NAMALWA (cell line): ENCODE measurements around the gene SETDB1.
A peak's percentile ranks its signal among the peaks of the same experiment; 100 is the strongest.

ENCODE experiments used
- DNase-seq: peaks from one replicate; pipeline ENCODE4 v3.0.0-alpha.2; 2015; ENCODE audit warnings: low spot score

Gene SETDB1

DNA sequence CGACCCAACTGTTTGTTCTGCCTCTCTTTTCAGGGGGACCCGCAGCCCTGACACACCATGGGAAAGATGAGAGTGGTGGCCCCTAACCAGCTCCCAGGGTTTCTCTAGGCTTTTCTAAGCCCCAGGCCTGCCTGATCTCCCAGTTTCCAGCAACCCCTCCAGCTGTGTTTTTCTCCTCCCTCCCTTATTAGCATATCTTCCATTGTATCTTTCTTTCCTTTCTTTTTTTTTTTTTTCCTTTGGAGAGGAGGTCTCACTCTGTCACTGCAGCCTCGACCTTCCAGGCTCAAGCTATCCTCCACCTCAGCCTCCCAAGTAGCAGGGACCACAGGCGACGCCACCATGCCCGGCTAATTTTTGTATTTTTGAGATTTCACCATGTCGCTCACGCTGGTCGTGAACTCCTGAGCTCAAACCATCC lies 50.2 kb downstream of the SETDB1 start:
- DNase-seq, result no peak

DNA sequence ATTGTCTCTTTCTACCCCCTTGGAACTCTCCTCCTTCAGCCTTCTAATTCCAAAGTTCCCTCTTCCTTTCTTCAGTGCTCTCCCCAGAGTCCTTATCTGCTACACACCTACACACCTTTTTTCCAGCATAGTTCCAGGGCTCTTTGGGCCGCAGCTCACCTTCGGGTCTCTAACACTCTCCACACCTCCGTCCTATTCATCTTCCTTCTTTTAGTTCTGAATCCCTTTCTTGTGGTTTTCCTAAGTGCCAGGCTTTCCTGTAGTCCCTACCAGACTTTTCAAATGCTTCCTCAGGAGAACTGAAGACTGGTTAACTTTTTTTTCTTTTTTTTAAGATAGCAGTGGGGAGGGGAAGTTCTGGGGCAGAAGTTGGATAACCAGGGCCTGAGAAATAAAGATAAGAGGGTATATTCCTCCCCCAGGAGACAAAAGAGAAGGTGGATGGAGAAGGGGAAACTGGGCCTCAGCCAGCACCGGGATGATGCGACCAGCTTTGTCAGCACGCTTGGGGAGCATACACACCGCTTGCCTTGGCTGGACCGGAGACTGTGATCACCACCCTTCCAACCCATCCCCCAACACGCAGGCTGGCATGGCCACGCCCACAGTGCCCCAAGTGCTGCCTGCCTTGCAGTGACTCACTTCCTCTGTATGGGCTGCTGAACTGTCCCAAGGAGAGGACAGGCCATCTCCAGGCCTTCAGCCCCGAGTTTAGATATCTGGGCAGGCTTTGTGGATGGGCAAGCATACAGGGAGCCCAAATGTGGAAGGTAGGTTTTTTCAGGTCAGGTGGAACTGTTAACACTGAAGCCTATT lies 50.9 kb downstream of the SETDB1 start:
- peak; percentile 49 for DNase-seq

DNA sequence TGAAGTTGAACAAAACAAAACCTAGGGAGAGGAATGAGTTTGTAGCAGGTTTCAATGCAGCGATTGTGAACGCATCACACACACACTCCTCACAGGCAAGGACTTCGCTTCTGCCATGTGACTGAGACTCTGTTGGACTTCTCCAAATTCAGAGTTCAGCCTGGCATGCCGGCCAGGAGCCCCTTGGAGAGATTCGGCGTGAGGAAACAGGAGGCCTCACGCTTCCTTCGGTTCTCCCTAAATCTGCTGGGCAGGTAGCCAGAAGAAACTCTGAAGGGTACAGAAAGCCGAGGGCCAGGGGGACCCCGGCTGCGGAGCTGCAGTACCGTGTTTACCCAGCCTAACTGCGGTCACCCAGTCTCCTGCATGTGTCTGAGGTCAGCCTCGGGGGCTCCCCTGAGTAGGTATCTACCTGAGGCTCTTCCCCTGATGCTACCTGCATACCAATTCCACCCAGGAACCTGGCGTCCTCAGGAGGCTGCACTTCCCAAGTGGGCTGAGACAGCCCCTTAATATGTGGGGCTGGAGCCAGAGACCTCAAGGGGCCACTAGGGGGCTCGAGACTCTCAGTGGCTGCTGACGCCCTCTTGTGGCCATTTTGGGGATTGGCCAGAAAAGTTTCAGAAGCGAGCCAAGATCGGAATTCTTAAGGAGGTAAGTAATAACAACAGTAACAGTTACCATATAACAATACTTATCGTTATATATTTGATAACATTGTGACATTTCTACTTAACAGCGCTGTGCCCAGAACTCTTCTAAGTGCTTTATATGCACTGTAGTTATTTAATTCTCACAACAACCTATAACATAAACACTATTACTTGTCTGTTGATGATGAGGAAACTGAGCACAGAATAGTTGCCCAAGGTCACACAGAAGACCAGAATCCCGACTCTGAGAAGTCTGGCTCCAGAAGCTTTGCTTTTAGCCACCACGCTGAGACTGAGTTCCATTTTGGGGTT lies 53.2 kb downstream of the SETDB1 start:
- peak; percentile 98 for DNase-seq

DNA sequence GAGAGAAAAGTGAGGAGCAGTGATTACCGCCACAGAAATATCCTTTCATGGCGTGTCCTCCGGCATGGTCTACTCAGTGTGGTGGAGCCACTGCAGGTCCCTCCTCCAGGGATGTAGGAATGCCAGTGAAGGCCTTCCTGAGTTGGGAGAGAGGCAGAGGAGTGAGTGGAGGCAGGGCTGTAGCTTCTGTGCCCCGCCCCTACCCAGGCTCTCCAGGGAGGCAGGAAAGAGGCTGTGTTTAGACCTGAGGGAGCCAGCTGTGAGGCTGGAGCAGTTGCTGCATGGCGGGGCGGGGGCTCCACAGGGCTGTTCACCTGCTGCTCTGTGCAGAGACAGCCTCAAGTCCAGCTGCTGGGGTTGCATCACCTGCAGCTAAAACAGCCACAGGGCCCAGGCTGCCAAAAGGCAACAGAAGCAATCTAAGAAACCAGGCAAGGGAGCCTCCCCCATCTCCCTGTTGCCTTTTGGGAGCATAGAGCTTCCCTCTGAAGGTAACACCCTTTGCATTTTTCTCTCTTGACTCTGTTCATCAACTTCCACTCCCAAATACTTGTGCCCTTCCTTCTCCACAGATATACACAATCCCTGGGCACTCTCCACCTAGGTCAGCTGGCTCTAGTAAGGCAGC lies 55.1 kb downstream of the SETDB1 start:
- peak; percentile 50 for DNase-seq

DNA sequence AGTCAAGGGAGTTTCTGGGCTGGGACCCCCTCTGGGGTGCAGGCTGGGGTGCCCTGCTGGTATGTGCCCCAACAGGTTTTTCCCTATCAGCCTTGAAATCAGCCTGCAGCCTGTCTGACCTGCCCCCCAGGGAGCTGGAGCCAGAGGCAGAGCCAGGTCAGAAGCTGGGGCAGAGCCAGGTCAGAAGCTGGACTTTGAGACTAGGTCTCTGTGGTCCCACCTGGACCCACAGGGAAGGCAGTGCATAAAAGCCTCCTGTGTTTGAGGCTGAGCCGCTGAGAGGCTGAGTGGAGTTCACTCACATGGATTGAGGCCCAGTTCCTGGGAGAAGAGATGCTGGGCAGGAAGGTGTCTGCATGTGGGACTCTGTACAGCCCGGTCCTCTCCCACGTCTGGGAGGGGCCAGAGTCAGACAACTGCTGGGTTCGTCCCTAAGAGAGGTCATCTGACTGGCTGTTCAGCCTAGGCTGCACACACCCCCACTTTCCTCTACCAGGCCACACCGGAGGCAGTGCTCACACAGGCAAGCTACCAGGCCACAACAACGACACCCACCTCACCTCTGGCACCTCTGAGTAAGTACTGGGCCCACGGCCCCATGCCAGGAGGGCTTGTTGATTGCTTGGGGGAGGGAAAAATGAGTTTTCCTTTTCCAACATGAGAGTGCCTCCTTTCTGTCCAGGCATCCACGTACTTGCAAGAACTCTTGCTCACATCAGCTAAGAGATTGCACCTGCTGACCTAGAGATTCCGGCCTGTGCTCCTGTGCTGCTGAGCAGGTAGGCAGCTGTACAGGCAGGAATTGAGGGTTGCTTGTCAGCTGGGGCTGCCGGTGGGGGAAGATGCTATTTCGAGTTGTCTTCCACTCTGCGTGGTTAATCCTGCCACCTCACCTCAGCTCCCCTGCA lies 55.9 kb downstream of the SETDB1 start, which contains the start of gene ANXA9:
TSS of gene ANXA9 (plus strand) at position 488 of the 908 bp plus-strand sequence. CDS start 814 bp downstream, outside the sequence.
- no peak for DNase-seq

DNA sequence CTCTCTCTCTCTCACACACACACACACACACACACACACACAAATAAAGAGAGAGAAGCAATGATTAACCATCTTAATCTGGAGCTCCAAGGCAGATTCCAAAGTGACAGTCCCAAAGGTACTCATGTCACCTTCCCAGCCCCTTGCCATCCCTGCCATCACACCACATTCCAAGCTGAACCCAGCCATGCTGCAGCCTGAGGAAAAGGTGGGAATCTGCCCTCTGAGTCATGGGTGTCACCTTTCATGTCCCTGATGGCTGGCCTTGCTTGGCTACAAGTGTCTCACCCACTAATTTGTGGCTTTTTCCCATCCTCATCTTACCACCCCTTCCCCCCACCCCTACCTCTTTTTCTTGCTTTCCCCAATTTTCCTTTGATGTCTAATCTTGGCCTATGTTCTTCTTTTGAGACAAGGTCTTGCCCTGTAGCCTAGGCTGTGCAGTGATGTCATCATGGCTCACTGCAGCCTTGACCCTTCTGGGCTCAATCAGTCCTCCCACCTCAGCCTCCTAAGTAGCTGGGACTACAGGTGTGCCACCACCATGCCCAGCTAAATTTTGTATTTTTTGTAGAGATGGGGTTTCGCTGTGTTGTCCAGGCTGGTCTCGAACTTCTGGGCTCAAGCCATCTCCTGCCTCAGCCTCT lies 59.1 kb downstream of the SETDB1 start:
- DNase-seq, result no peak

DNA sequence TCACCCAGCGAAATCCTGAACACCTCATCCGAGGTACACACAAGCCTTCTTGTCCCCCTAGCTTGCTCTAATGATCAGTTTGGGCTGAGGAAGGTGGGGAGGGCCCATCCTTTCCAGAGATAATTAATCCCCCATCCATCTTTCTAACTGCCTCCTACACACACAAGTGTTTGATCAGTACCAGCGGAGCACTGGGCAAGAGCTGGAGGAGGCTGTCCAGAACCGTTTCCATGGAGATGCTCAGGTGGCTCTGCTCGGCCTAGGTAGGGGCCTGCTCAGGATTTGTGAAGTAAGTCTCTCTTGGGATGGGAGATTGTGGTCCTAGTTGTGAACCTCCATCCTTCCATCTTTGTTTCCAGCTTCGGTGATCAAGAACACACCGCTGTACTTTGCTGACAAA lies 61.8 kb downstream of the SETDB1 start:
- no peak for DNase-seq

DNA sequence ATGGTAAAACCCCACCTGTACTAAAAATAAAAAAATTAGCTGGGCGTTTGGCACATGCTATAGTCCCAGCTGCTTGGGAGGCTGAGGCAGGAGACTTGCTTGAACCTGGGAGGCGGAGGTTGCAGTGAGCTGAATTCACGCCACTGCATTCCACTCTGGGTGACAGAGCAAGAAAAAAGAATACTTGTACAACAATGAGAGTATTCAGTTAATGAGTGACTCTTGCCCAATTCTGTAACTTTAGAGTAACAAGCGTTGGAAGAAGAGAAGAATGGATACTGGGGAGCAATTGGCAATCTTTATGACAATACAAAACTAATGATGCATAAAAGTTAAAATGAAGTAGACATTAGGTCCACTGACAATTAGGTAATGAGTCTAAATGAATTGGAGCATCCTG lies 66.5 kb downstream of the SETDB1 start:
- no peak for DNase-seq

DNA sequence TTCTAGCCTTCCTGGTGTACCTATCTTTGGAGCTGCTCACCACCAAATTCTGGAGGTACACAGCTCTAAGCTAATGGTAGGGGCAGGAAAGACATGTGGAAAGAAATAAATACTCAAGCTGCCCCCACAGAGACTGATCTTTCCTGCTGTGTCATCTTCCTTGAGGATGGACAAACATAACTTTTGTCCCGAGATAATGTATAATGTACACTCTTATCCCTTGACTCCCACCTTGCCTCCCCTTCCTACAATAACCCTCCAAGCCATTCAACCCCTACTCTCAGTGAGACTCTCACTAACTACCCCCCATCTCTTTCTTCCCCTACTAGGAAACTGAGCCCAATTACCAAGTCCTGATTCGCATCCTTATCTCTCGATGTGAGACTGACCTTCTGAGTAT lies 68.1 kb downstream of the SETDB1 start:
- DNase-seq, result no peak

DNA sequence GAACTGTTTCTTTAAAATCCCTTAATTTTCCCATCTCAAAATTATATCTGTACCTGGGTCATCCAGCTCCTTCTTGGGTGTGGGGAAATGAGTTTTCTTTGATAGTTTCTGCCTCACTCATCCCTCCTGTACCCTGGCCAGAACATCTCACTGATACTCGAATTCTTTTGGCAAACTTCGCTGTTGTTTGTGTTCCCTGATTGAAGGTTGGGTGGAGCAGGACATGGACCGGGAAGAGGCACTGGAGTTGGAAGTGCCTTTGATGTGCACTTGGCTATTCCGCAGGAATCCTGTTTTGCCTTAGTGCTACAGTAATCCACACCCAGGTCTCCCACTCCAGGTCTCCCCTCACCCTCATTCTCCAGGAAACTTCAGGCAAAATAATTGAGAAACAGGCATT lies 69.3 kb downstream of the SETDB1 start:
- no peak for DNase-seq

DNA sequence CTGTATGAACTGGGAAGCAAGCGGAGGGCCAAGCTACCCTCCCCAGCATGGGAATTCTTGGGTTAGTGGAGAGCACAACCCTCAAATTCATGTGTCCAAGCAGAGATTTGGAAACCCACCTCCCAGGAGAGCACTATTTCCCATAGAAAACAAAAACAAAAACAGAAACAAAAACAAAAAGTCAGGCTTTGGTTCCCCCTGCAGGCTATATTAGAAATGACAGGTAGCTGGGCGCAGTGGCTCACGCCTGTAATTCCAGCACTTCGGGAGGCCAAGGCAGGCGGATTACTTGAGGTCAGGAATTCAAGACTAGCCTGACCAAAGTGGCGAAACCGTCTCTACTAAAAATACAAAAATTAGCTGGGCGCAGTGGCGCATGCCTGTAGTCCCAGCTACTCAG lies 69.7 kb downstream of the SETDB1 start:
- peak; percentile 71 for DNase-seq

DNA sequence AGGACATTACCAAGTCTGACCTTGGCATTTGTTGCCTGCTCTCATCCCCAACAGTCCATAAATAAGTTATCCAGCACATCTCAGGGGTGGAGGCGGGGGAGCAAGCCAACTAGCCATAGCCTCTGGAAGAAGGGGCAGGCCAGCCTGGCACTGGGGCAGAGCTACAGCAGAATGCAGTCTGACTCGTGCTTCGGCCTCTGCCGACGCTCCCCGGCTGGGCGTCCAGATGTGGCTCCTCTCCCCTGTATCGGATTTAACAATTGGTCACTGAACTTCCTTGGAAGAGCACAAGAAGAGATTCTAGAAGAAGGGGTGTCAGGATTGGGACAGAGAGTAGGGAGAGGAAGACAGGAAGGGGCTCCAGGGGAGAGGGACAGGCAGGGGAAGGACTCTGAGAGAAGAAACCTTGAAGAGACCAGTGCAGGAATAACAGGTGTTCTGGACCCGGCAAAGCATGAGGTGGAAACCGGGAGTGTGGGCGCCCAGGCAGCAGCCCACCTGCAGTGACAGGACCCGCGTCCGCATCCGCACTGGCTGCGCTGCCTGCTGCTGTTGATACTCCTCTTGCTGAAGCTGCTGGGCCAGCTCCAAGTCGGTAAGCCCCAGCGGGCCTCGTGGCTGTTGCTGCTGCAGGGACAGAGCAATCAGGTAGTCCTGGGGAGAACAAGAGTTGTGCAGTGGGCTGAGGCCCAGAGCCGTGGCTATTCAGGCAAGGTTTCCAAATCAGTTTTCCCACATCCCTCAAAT lies 71.1 kb downstream of the SETDB1 start:
- DNase-seq, result no peak

DNA sequence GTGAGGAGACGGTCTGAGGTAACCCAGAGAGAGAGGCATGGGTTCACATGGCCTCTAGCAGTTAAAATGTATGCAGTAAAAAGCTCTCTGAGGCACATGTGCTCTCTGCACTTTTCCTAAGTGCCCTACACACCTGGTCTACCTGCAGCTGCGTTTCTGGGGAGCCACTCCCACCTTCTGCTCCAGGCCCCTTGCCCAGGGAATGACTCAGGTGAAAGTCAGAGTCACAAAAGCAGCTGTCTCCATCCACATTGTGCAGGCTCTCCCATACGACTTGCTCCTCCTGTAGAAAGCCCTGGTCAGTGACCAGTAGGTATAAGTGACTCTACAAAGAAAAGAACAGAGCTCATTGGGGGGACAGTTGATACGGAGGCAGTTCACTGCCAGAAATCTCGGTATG lies 71.8 kb downstream of the SETDB1 start:
- DNase-seq, result no peak

DNA sequence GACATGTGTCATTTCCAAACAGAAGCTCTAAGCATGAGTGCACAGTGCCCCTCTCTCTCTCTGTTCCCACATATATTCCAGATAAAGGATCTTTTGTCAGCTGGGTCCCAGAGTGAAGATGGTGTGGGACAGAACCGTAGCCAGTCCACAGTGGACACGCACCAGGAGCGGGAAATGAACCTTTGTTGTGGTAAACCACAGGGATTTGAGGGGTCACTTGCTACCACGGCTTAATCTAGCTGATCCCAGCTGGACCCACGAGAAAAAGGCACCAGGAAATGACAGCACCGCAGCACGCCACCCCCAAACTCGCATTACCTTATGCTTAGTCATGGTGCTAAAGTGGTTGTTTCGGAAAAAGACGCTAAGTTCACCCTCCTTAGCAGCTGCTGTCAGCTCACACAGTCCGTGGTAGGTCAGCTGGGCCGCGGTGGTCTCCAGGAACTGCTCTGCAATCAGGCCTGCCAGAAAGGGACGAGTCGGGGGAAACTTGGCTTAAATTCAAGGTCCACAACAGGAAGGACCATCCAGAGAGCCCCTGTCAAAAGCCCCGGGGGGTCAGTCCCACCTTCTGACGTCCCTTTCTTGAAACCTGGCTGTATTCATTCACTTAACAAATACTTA lies 73.0 kb downstream of the SETDB1 start:
- no peak for DNase-seq

DNA sequence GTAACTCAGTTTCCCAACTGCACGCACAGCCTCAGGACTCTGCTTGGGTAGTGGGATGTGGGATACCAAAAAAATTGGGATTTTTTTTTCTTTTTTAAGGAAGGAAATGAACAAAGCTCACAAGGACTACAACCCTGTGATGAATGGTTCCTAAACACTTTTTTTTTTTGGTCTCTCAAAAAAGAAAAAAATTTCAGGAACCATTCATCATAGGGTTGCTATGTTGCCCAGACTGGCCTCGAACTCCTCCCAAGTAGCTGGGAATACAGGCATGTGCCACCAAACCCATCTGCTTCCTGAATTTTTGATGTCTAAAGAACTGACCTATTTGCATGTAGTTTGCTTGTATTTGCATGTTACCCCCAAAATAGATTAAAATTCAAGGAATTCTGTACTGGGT lies 73.8 kb downstream of the SETDB1 start:
- DNase-seq, result no peak

DNA sequence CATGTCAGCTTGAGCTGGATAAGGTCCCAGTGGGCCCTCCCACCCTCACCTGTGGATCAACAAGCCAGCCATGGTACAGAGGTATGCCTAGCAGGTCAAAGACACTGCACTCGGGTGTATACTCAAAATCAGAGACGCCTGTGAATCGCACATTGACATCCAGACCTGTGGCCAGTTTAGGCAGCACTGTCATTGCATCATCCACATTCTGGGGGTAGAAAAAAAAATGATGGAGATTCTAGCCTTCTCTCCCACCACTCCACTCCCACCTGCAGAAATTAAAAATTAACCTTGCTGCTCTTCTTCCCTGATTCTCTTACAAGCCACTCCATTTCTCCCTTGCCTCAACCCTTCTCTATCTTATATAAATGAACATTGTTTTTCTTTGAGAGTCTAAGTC lies 74.2 kb downstream of the SETDB1 start:
- no peak for DNase-seq

DNA sequence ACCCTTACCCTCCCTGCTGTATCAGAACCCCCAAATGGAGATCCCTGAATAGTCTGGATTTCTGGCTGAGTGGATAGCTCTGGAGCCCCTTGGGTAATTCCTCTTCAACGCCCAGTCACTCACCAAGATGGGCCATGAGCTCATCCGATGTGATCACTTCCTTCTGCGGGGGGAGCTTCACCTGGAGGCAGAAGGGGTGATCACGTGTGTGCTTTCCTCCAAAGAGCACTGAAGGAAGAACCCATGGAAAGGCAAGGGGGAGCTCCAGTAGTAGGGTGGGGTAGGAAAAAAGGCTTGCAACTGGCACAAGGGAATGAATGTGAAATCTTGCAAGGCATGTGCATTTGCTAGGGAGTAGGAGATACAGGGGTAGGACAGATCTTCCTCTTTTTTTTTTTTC lies 75.4 kb downstream of the SETDB1 start:
- no peak for DNase-seq

DNA sequence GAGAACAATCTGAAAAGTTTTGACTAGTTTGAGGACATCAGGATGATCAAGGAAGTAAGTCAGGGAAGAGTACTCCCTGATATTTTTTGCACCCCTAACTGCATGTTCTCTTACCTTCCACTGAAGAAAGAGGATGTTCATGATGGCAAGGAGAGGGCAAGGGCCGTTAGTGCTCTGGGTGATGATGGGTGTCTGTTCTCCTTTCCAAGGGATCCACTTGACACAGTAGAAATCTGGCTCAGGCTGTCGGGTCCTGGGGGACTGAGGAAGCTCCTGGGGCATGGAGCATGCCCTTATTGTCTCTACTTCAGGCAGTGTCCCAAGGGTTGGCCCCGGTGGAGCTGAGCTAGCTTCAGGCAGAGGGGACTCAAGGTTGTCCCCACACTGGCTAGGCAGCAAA lies 75.9 kb downstream of the SETDB1 start:
- DNase-seq, result no peak

DNA sequence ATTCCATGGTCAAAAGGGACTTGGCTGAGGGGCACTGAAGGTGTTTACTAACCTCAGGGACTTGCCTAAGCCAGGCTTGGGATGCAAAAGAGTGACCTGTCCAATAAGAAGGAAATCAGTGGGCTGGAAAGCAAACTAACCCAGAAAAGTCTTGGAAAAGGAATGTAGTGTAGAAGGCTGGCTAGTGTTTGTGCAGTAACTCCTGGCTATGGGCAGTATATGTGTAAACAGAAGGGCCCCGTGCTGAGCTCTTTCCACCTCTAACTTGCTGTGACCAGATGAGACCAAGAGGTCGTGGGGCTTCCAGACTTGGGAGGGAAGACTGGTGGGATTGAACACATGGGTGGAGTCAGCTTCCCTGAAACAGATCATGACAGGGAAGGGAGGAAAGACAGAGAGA lies 76.4 kb downstream of the SETDB1 start:
- DNase-seq, result no peak

DNA sequence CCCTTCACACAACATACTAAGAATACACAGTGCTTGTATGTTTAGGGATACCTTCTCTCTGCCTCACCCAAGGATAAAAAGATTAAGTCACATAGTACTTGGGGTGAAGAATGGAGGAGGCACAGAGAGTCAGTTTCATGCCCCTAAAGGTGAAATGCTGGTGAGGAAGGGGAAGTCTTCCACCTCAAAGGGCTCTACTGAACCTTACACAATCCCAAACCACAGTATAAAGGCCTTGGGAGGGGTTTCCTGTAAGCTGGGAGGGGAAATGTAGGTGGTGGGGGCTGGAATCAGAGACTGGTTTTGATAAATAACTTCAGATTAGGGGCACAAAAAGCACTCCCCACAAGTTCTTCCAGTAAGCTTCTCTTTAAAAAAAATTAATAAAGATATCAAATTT lies 77.0 kb downstream of the SETDB1 start:
- no peak for DNase-seq
